Hepatocyte (in vitro differentiated cells): ENCODE measurements around the gene EBI3. TPM values are rescaled to one million over a fixed set of nuclear protein-coding genes. Genes with fewer than 3 reads are reported as not detected.

Experiments used
- DNase-seq: peaks from one replicate; pipeline ENCODE4 v3.0.0-alpha.2; 2016; ENCODE audit warnings: low spot score
- H2AFZ ChIP-seq: fragments of 200-600 bp; sonication (generic); 2 replicates; pipeline ENCODE4 v1.6.0; 2016; ENCODE audit warnings: antibody characterized with exemption, mild to moderate bottlenecking
- H3K27ac ChIP-seq: fragments of 200-600 bp; sonication (generic); 2 replicates; pipeline ENCODE4 v1.5.1; 2016; ENCODE audit warnings: mild to moderate bottlenecking
- H3K27me3 ChIP-seq: fragments of 200-600 bp; sonication (generic); 2 replicates; pipeline ENCODE4 v1.6.1; 2016
- H3K36me3 ChIP-seq: fragments of 200-600 bp; sonication (generic); replicated peaks from 2 replicates; pipeline ENCODE4 v1.5.1; 2016; ENCODE audit warnings: low read depth; ENCODE audit not compliant: insufficient read depth
- H3K4me1 ChIP-seq: fragments of 200-600 bp; sonication (generic); 2 replicates; pipeline ENCODE4 v1.5.1; 2016; ENCODE audit warnings: mild to moderate bottlenecking, moderate library complexity; ENCODE audit not compliant: insufficient read depth
- H3K4me2 ChIP-seq: fragments of 200-600 bp; sonication (generic); 2 replicates; pipeline ENCODE4 v1.6.0; 2016
- H3K4me3 ChIP-seq: fragments of 200-600 bp; sonication (generic); 2 replicates; pipeline ENCODE4 v1.5.1; 2016; ENCODE audit warnings: mild to moderate bottlenecking
- H3K79me2 ChIP-seq: fragments of 200-600 bp; sonication (generic); 2 replicates; pipeline ENCODE4 v1.6.0; 2017; ENCODE audit warnings: mild to moderate bottlenecking
- H3K9me2 ChIP-seq: fragments of 200-600 bp; sonication (generic); replicated peaks from 2 replicates; pipeline ENCODE4 v1.6.0; 2017; ENCODE audit warnings: mild to moderate bottlenecking; ENCODE audit not compliant: insufficient read depth
- H3K9me3 ChIP-seq: fragments of 200-600 bp; sonication (generic); 2 replicates; pipeline ENCODE4 v1.5.1; 2016; ENCODE audit warnings: low read depth, mild to moderate bottlenecking
- H4K20me1 ChIP-seq: fragments of 200-600 bp; sonication (generic); 2 replicates; pipeline ENCODE4 v1.6.0; 2016; ENCODE audit warnings: mild to moderate bottlenecking; ENCODE audit not compliant: insufficient read depth, poor library complexity, severe bottlenecking
- CTCF ChIP-seq: fragments of 200-600 bp; sonication (generic); IDR thresholded peaks from 2 replicates; pipeline ENCODE4 v1.5.1; 2016; ENCODE audit warnings: antibody characterized with exemption, mild to moderate bottlenecking; ENCODE audit not compliant: poor library complexity
- EZH2 ChIP-seq: fragments of 200-600 bp; sonication (generic); IDR thresholded peaks from 2 replicates; pipeline ENCODE4 v1.6.1; 2016; ENCODE audit warnings: antibody characterized with exemption, mild to moderate bottlenecking, borderline replicate concordance
- EZH2phosphoT487 ChIP-seq: fragments of 200-600 bp; sonication (generic); IDR thresholded peaks from one replicate; pipeline ENCODE4 v1.6.1; 2018; ENCODE audit warnings: antibody characterized with exemption, mild to moderate bottlenecking, low read depth, moderate library complexity; ENCODE audit not compliant: unreplicated experiment, severe bottlenecking
- WGBS: methylation state at CpG from one replicate; pipeline ENCODE4 v1.1.6; 2016; ENCODE audit warnings: low lambda C conversion rate; ENCODE audit errors: missing lambda C conversion rate; 5-methylcytosine and 5-hydroxymethylcytosine counted together
- polyA plus RNA-seq: library from polyadenylated mRNA; unstranded; fragments of >200 nt; fragmentation: Nextera tagmentation; extraction: Ambion mirVana; gene quantifications from 2 replicates; pipeline ENCODE4 v1.2.1, GENCODE V29; 2016
- total RNA-seq: library from RNA; depleted of rRNA; stranded (reverse); fragments of >200 nt; gene quantifications from 2 replicates; pipeline ENCODE4 v1.2.3, GENCODE V29; 2014

Gene EBI3
- total and polyA plus RNA-seq, 2 experiments from 2014 or later = 3.0 to 7.6 TPM

GRCh38 chr19:4220188-4220587 is 9.1 kb upstream of the EBI3 start:
- Histone ChIP-seq H3K36me3 (no peaks in the 10 kb centered on the region), H3K4me2 (no peak overlapping the region), H2AFZ (no peak overlapping the region), H3K4me3 (no peak overlapping the region), H3K4me1 (no peaks in the 10 kb centered on the region), H3K9me2 (no peaks in the 10 kb centered on the region), H3K9me3 (no peaks in the 10 kb centered on the region), H3K27me3 (no peaks in the 10 kb centered on the region), H3K27ac (no peak overlapping the region), H3K79me2 (no peaks in the 10 kb centered on the region), H4K20me1 (no peaks in the 10 kb centered on the region)
- WGBS = 93% methylated on average over 7 of the region's 7 CpGs
- TF ChIP-seq CTCF = no peak
- no peak for TF ChIP-seq EZH2phosphoT487
- no peak for TF ChIP-seq EZH2
- DNase-seq = no peak

GRCh38 chr19:4224470-4224869 is 4.9 kb upstream of the EBI3 start:
- Histone ChIP-seq H2AFZ (no peak overlapping the region), H3K36me3 (no peaks in the 10 kb centered on the region)
- WGBS = 70% methylated on average over 15 of the region's 15 CpGs

GRCh38 chr19:4225885-4226284 is 3.4 kb upstream of the EBI3 start:
- Histone ChIP-seq H3K27ac (no peak overlapping the region), H3K79me2 (no peaks in the 10 kb centered on the region), H4K20me1 (no peaks in the 10 kb centered on the region), H3K4me2 (no peak overlapping the region), H3K4me3 (no peak overlapping the region), H3K36me3 (no peaks in the 10 kb centered on the region), H3K9me3 (no peaks in the 10 kb centered on the region), H3K27me3 (no peaks in the 10 kb centered on the region), H3K9me2 (no peaks in the 10 kb centered on the region), H3K4me1 (peaks cover 9% of the 10 kb centered on the region), H2AFZ (no peak overlapping the region)
- TF ChIP-seq CTCF (no peak), EZH2phosphoT487 (no peak), EZH2 (no peak)
- WGBS = 90% methylated on average over 8 of the region's 8 CpGs
- no peak for DNase-seq

More at GRCh38 chr19:4224470-4224869, 4.9 kb upstream of the EBI3 start:
- no peaks in the 10 kb centered on the region for H3K27me3 ChIP-seq
- no peak overlapping the region for H3K4me2 ChIP-seq
- H3K9me2 ChIP-seq = no peaks in the 10 kb centered on the region
- no peak overlapping the region for H3K27ac ChIP-seq
- no peak for TF ChIP-seq EZH2phosphoT487
- no peak for TF ChIP-seq EZH2
- no peak for TF ChIP-seq CTCF
- no peak for DNase-seq
- H4K20me1 ChIP-seq = no peaks in the 10 kb centered on the region
- H3K79me2 ChIP-seq = no peaks in the 10 kb centered on the region
- H3K4me3 ChIP-seq = no peak overlapping the region
- no peaks in the 10 kb centered on the region for H3K9me3 ChIP-seq
- peaks cover 9% of the 10 kb centered on the region for H3K4me1 ChIP-seq

GRCh38 chr19:4227771-4228170 is 1.6 kb upstream of the EBI3 start:
- no peaks in the 10 kb centered on the region for H3K27me3 ChIP-seq
- H3K4me3 ChIP-seq = no peak overlapping the region
- no peaks in the 10 kb centered on the region for H3K9me3 ChIP-seq
- H4K20me1 ChIP-seq = no peaks in the 10 kb centered on the region
- DNase-seq = no peak
- no peak overlapping the region for H2AFZ ChIP-seq
- no peaks in the 10 kb centered on the region for H3K79me2 ChIP-seq
- H3K4me2 ChIP-seq = no peak overlapping the region
- no peaks in the 10 kb centered on the region for H3K36me3 ChIP-seq
- no peak for TF ChIP-seq EZH2phosphoT487
- no peak for TF ChIP-seq CTCF
- no peak for TF ChIP-seq EZH2
- no peak overlapping the region for H3K27ac ChIP-seq
- H3K4me1 ChIP-seq = peaks cover 9% of the 10 kb centered on the region
- no peaks in the 10 kb centered on the region for H3K9me2 ChIP-seq
